Glomerular visceral epithelial cell (primary cell): ENCODE results near the gene HRH1.
"Not testable (repeated sequence)": the region's sequence is repeated elsewhere in the genome, so short reads cannot be mapped to it uniquely, and the experiment has no call there.

ENCODE experiments used
- DNase-seq: peaks from one replicate; pipeline ENCODE4 v3.0.0-alpha.2; 2016; ENCODE audit errors: extremely low spot score

The HRH1 gene

DNA sequence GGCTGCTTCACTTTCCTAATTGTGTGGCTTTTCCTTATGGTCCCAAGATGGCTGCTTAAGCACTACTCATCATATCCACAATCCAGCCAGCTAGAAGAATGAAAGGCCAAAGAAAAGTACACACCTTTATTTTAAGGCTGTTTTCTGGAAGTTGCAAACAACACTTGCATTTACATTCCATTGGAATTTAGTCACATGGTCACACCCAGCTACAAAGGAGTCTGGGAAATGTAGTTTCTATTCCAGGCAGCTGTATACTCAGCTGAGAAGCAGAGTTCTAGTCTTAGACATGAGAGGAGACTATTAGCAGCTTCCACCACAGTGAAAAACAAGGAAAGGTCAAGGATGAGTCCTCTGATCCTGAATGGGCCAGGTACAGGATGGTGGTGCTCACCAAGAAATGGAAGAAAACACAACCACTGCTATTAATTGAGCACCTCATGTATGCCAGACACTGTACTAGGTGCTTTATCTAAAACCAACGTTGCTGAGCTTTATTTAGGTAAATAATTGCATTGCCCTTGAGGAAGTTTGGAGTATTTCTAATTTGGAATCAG, 89.9 kb downstream of the HRH1 start:
- no peak for DNase-seq

DNA sequence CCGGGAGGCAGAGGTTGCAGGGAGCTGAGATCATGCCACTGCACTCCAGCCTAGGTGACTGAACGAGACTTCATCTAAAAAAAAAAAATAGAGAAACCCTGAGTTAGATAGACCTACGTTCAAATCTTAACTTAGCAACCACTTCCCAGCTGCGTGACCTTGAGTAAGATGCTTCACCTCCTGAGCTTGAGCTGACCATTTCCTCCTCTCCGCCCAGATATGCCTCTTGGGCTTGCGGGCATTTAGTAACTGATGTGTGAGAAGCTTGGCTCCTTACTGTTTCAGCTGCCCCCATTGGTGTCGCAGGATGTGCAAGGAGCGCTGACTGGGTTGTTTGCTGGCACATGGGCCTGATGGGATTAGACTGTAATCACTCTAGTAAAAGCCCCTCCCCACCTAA, 91.0 kb downstream of the HRH1 start:
- DNase-seq = no peak

DNA sequence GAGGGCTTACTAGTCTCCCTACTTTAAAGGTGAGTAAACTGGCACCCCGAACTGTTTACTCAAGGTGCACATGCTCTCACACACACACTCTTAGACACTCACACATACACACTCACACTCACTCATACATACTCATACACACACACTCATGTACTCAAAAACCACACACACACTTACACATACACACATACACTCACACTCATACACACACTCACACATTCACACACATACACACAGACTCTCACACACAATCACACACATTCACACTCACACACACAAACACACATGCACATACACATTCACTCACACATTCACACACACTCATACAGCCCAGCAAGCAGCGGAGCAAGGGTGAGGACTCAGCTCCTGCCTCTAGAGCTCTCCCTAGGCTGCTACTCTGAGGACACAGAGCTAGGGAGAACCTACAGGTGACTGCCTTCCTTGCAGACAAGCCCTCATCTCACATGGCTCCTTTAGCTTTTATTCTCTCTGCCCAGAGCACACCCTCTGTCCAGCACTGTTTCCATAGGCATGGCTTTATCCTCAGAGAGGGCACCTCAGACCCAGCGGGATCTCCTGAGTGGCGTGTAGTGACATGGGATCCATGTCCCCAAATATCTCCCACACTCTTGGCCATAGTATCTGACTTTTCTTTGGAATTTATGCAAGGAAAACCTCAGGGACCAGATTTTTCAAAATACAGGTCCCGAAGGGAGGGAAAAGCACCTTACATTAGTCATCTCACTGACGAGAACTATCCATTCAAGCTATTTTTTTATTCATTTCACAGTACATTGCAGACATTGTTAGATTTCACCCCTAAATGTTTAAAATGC, 91.8 kb downstream of the HRH1 start:
- DNase-seq = no peak

DNA sequence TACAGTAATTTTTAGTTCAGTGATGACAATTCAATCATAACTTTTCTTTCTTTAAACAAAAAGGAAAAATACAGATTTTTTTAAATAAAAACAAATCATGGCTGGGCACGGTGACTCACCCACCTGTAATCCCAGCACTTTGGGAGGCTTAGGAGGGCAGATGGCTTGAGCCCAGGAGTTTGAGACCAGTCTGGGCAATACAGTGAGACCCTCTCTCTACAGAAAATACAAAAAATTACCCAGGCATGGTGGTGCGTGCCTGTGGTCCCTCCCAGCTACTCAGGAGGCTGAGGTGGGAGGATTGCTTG, 92.3 kb downstream of the HRH1 start:
- DNase-seq = no peak

DNA sequence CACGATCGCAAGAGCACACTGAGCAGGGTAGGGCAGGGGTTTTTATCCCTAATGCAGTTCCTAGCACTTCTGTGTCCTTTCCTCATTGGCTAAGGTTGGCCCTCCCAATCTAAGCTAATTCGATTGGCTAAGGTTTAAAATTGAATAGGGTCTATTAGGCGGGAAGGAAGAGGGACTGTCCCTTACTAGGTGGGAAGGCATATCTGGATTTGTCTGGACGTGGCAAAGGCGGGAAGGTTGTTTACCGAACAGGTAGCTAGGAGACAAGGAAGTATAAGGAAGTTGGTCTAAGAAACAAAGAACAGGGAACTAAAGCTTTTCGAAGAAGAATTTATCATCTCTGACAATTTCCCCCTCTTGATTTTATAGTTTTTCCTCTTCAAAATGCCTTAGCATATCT, 93.1 kb downstream of the HRH1 start:
- no peak for DNase-seq

DNA sequence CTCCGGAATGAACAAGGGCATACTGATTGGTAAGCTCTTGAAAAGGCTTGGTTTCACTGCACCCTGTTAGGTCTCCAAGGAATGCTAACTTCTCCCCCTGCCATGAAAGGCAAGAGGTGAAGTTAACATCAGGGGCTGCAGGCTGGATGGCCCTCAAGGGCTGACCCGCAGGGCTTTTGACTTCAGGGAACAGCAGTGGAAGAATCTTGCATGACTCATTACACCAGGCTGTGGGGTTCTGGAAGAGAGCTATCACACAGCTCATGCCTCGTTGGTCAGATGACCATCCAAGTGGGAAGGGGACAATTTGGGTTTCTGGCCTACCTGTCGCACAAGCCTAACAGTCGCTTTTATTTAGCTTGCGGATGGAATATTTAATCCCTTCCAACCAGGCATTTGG, 94.3 kb downstream of the HRH1 start:
- peak; percentile 37 for DNase-seq

GRCh38 chr3:11250902-11251806, 96.9 kb downstream of the HRH1 start:
- no peak for DNase-seq

GRCh38 chr3:11251807-11252176, 97.5 kb downstream of the HRH1 start:
- DNase-seq = no peak

DNA sequence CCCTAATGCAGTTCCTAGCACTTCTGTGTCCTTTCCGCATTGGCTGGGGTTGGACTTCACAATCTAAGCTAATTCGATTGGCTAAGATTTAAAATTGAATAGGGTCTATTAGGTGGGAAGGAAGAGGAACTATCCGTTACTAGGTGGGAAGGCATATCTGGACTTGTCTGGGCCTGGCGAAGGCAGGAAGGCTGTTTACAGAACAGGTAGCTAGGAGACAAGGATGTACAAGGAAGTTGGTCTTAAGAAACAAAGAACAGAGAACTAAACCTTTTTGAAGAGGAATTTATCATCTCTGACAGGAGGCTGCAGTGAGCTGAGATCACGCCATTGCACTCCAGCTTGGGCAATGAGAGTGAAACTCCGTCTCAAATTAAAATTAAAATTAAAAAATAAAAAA, 100.6 kb downstream of the HRH1 start:
- DNase-seq = no peak

GRCh38 chr3:11255537-11255936, 101.2 kb downstream of the HRH1 start:
- DNase-seq = not testable (repeated sequence)

DNA sequence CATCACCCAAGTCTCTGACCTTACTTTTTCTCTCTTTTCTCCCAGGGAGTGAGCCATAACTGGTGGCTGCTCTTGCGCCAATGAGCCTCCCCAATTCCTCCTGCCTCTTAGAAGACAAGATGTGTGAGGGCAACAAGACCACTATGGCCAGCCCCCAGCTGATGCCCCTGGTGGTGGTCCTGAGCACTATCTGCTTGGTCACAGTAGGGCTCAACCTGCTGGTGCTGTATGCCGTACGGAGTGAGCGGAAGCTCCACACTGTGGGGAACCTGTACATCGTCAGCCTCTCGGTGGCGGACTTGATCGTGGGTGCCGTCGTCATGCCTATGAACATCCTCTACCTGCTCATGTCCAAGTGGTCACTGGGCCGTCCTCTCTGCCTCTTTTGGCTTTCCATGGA, 104.7 kb downstream of the HRH1 start:
- DNase-seq = no peak

DNA sequence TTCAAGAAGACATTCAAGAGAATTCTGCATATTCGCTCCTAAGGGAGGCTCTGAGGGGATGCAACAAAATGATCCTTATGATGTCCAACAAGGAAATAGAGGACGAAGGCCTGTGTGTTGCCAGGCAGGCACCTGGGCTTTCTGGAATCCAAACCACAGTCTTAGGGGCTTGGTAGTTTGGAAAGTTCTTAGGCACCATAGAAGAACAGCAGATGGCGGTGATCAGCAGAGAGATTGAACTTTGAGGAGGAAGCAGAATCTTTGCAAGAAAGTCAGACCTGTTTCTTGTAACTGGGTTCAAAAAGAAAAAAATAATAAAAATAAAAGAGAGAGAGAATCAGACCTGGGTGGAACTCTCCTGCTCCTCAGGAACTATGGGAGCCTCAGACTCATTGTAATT, 106.2 kb downstream of the HRH1 start:
- no peak for DNase-seq

GRCh38 chr3:11269007-11269406, 114.7 kb downstream of the HRH1 start:
- DNase-seq = no peak

DNA sequence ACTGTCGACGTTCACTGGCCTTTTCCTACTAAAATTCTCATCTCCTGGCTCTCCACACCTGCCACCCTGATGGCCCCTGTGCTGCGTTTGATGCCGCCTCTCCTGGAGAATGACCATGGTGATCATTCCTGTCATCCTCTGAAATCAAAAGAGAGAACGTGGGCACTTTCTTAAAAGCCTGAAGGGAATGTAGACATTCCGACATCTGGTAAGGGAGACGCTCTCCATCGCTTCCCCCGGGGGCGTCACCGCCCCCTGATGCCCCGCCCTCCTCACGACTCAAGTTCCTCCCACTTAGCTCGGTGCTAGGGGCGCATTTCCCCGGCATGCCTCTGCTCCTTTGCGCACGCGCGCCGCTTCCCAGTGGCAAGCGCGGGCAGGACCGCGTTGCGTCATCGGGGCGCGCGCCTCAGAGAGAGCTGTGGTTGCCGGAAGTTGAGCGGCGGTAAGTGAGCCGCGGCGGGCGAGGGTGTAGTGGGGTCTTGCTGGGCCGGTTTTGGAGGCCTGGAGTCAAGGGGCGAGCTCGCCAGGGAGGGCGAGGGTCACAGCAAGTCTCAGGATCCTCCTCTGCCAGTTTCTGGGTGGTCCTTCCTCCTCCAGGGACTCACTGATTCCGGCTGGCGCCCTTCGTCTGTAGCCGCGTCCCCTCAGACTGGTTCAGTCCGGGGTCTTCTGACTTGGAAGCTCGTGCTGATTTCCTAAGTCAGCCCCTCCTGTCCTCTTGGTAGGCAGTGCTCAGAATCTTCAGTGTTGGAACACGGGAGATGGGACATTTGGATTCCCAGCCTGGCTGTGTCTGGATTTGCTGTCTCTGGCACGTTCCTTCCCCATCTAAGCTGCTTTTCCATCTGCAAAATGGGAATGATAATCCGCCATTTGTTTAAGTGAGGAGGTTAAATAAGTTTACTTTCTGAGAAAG, 118.0 kb downstream of the HRH1 start, which contains the start of gene ATG7:
Gene ATG7 (plus strand): TSS at position 412 of the 919 bp plus-strand sequence. CDS start 26,299 bp downstream, outside the sequence.
- DNase-seq = peak; percentile 95

DNA sequence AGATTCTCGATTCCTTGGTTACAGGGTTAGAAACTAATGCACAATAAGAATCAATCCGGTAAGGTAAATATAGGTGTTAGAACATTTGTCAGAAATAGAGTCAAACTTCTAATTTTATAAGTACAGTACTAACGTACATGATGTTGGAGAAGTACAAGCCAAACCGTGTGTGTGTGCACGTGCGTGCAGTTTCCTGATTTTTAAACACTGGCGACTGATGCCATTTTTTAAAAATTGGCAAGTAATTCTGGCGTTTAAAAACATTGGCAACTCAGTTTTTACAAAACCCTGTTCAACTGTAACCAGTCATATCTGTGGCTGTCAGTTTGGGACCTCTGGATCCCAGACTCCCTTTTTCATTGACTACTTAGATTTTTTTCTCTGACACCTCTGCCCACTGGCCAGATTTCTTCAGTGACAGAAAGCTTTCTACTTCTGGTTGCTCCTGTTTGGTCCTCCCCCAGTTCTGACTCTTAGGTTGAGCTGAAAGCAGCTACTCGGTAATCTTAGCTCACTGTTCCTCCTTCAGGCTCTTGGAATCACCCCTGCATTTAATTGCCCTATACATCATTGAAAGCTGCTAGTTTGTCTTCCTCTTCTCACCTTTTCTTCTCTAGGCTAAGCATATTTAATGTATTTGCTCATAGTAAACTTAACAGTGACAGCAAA, 118.7 kb downstream of the HRH1 start:
- no peak for DNase-seq

- DNase-seq = no peak
These were observed 119.6 kb downstream of the HRH1 start for GRCh38 chr3:11273891-11274291.

GRCh38 chr3:11274566-11275142, 120.4 kb downstream of the HRH1 start:
- no peak for DNase-seq

DNA sequence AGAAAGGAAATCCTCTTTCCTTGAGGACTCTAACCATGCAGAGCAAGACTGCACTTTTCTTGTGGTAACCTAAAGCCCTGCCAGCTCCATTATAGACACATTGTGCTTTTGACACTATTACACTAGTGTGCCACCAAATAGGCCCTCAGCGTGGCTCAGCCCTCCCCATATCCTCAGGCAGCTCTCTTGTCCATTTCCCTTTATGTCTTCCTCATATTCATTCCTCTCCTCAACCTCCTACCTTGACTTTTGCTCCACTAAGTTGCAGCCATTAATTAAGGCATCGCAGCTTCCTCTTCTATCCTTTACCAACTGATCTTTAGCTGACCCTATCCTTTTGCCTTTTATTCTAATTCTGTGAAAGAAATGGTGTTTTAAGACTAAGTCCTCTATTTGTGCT, 121.6 kb downstream of the HRH1 start:
- no peak for DNase-seq

GRCh38 chr3:11276901-11277300, 122.6 kb downstream of the HRH1 start:
- no peak for DNase-seq

- DNase-seq = no peak
These were observed 128.2 kb downstream of the HRH1 start for GRCh38 chr3:11282250-11283138.
